ENCODE data around the gene TMCO1. TPM values are rescaled to one million over a fixed set of nuclear protein-coding genes. Genes with fewer than 3 reads are reported as not detected.
A peak's percentile ranks its signal among the peaks of the same experiment; 100 is the strongest.
"Not testable (repeated sequence)": the region's sequence is repeated elsewhere in the genome, so short reads cannot be mapped to it uniquely, and the experiment has no call there.

Gene TMCO1
- polyA plus RNA-seq, 3 donors = 24.1 to 154 (median 146) TPM

GRCh38 chr1:165717918-165718515 lies 50.7 kb downstream of the TMCO1 start:
- H3K27me3 Mint-ChIP-seq (ENCODE audit: low read depth in 3 of 3) = peaks cover 0 to 4% (median 0%) of the 10 kb centered on the region in 3 donors
- Histone ChIP-seq H3K27ac (ENCODE audit: low read depth in 1 of 2, low read length in 2 of 2) (no peak overlapping the region), H4K20me1 (ENCODE audit: insufficient read depth, low read length) (no peaks in the 10 kb centered on the region), H3K27me3 (ENCODE audit: control insufficient read depth in 2 of 2, insufficient read depth in 2 of 2, low read length in 2 of 2) (no peaks in the 10 kb centered on the region), H3K9me3 (replicated peaks in 1 of 2; ENCODE audit: control insufficient read depth in 1 of 2, insufficient read depth in 1 of 2, low read length in 2 of 2) (no peaks in the 10 kb centered on the region), H3K4me3 (replicated peaks in 1 of 3; ENCODE audit: low read depth in 2 of 3, low read length in 3 of 3) (no peak overlapping the region), H3K4me2 (replicated peaks; ENCODE audit: extremely low read depth, low read length, poor library complexity, severe bottlenecking) (no peak overlapping the region), H3K36me3 (replicated peaks in 1 of 2; ENCODE audit: control insufficient read depth in 1 of 2, insufficient read depth in 2 of 2, low read length in 2 of 2) (no peaks in the 10 kb centered on the region), H3K79me2 (ENCODE audit: insufficient read depth, low read length) (no peaks in the 10 kb centered on the region), H2AFZ (ENCODE audit: insufficient read depth, low read depth, low read length, poor library complexity, severe bottlenecking) (no peak overlapping the region), H3K4me1 (ENCODE audit: control insufficient read depth in 1 of 2, insufficient read depth in 2 of 2, low read length in 2 of 2) (no peaks in the 10 kb centered on the region), H3K9ac (ENCODE audit: insufficient read depth, low read length, poor library complexity, severe bottlenecking) (no peak overlapping the region)
- peak; percentile 51 for TF ChIP-seq CTCF (IDR thresholded peaks at IDR 0.05)
- H3K4me1 Mint-ChIP-seq = no peaks in the 10 kb centered on the region
- no peak overlapping the region for H3K27ac Mint-ChIP-seq
- H3K9me3 Mint-ChIP-seq = no peaks in the 10 kb centered on the region
- H3K36me3 Mint-ChIP-seq = no peaks in the 10 kb centered on the region
- no peak overlapping the region for H3K4me3 Mint-ChIP-seq
- intact Hi-C loops (cut with micrococcal nuclease) = loop anchor here (5.0 kb wide), 1 partner anchor 194 kb away; no protein-coding TSS in a partner anchor
- peak; percentile 15 to 32 (median 30) for DNase-seq
- 75% methylated on average over 1 of the region's 4 CpGs for WGBS (ENCODE audit: insufficient coverage)

- 100% methylated on average over 1 of the region's 8 CpGs for WGBS (ENCODE audit: insufficient coverage)
- H3K4me1 ChIP-seq (ENCODE audit: control insufficient read depth in 1 of 2, insufficient read depth in 2 of 2, low read length in 2 of 2); H3K9ac ChIP-seq (ENCODE audit: insufficient read depth, low read length, poor library complexity, severe bottlenecking); H3K9me3 Mint-ChIP-seq; H2AFZ ChIP-seq (ENCODE audit: insufficient read depth, low read depth, low read length, poor library complexity, severe bottlenecking); H3K9me3 ChIP-seq (replicated peaks in 1 of 2; ENCODE audit: control insufficient read depth in 1 of 2, insufficient read depth in 1 of 2, low read length in 2 of 2); H3K79me2 ChIP-seq (ENCODE audit: insufficient read depth, low read length); H3K27me3 Mint-ChIP-seq (ENCODE audit: low read depth in 3 of 3); H3K27ac Mint-ChIP-seq; H3K4me1 Mint-ChIP-seq; H3K27ac ChIP-seq (ENCODE audit: low read depth in 1 of 2, low read length in 2 of 2); DNase-seq; H4K20me1 ChIP-seq (ENCODE audit: insufficient read depth, low read length); H3K4me3 Mint-ChIP-seq; H3K4me3 ChIP-seq (replicated peaks in 1 of 3; ENCODE audit: low read depth in 2 of 3, low read length in 3 of 3); H3K27me3 ChIP-seq (ENCODE audit: control insufficient read depth in 2 of 2, insufficient read depth in 2 of 2, low read length in 2 of 2); H3K36me3 Mint-ChIP-seq; H3K36me3 ChIP-seq (replicated peaks in 1 of 2; ENCODE audit: control insufficient read depth in 1 of 2, insufficient read depth in 2 of 2, low read length in 2 of 2); H3K4me2 ChIP-seq (replicated peaks; ENCODE audit: extremely low read depth, low read length, poor library complexity, severe bottlenecking): not testable (repeated sequence)
- intact Hi-C loops (cut with micrococcal nuclease) = loop anchor here (5.0 kb wide), 1 partner anchor 196 kb away; no protein-coding TSS in a partner anchor
These were observed 52.2 kb downstream of the TMCO1 start for GRCh38 chr1:165716265-165717051.
